ENCODE measurements around the gene RALGPS2.
"Not testable (repeated sequence)": the region's sequence is repeated elsewhere in the genome, so short reads cannot be mapped to it uniquely, and the experiment has no call there.

RALGPS2 gene

GRCh38 chr1:178784131-178784536 is 59.1 kb downstream of the RALGPS2 start:
- DNase-seq: no peak

- DNase-seq: no peak
Observed at GRCh38 chr1:178792394-178792793, 67.3 kb downstream of the RALGPS2 start.

GRCh38 chr1:178796013-178796412 is 71.0 kb downstream of the RALGPS2 start:
- DNase-seq: no peak

GRCh38 chr1:178797590-178797989 is 72.5 kb downstream of the RALGPS2 start:
- DNase-seq: no peak

- no peak for DNase-seq
Observed at GRCh38 chr1:178798232-178798861, 73.3 kb downstream of the RALGPS2 start.

- no peak for DNase-seq
Observed at GRCh38 chr1:178802873-178803272, 77.8 kb downstream of the RALGPS2 start.

GRCh38 chr1:178806665-178807300 is 81.7 kb downstream of the RALGPS2 start:
- DNase-seq: no peak

- no peak for DNase-seq
Observed at GRCh38 chr1:178808529-178808928, 83.5 kb downstream of the RALGPS2 start.

GRCh38 chr1:178810585-178810984 is 85.5 kb downstream of the RALGPS2 start:
- DNase-seq: no peak

GRCh38 chr1:178818416-178818815 is 93.4 kb downstream of the RALGPS2 start:
- DNase-seq: no peak

GRCh38 chr1:178819123-178819522 is 94.1 kb downstream of the RALGPS2 start:
- no peak for DNase-seq

GRCh38 chr1:178821134-178821866 is 96.3 kb downstream of the RALGPS2 start:
- DNase-seq: no peak

- no peak for DNase-seq
Observed at GRCh38 chr1:178825167-178825566, 100.1 kb downstream of the RALGPS2 start.

GRCh38 chr1:178844436-178844835 is 119.4 kb downstream of the RALGPS2 start:
- DNase-seq: no peak

- no peak for DNase-seq
Observed at GRCh38 chr1:178846306-178846705, 121.3 kb downstream of the RALGPS2 start.

GRCh38 chr1:178847396-178847849 is 122.4 kb downstream of the RALGPS2 start:
- no peak for DNase-seq

- not testable (repeated sequence) for DNase-seq
Observed at GRCh38 chr1:178847919-178848318, 122.9 kb downstream of the RALGPS2 start.

GRCh38 chr1:178849918-178850317 is 124.9 kb downstream of the RALGPS2 start:
- no peak for DNase-seq

GRCh38 chr1:178857126-178857525 is 132.1 kb downstream of the RALGPS2 start:
- DNase-seq: no peak

GRCh38 chr1:178862416-178862815 is 137.4 kb downstream of the RALGPS2 start:
- DNase-seq: no peak

- no peak for DNase-seq
Observed at GRCh38 chr1:178862864-178863263, 137.8 kb downstream of the RALGPS2 start.

GRCh38 chr1:178864326-178864725 is 139.3 kb downstream of the RALGPS2 start:
- DNase-seq: no peak

GRCh38 chr1:178867670-178868069 is 142.6 kb downstream of the RALGPS2 start:
- DNase-seq: no peak

GRCh38 chr1:178868706-178869105 is 143.7 kb downstream of the RALGPS2 start:
- no peak for DNase-seq

Data from femur (tissue), 1 donor.